Hematopoietic multipotent progenitor cell treated with erythropoietin and hydrocortisone succinate and interleukin-3 and kit ligand, for 8 days (in vitro differentiated cells): ENCODE measurements around the gene KCNJ9.

Experiments used
- DNase-seq: peaks from one replicate; pipeline ENCODE4 v3.0.0-alpha.2; 2015

Gene KCNJ9

GRCh38 chr1:160066829-160067745 lies 14.3 kb upstream of the KCNJ9 start:
- no peak for DNase-seq

GRCh38 chr1:160068225-160068624 lies 13.1 kb upstream of the KCNJ9 start:
- no peak for DNase-seq

GRCh38 chr1:160069460-160070231 lies 11.7 kb upstream of the KCNJ9 start, which contains the start of gene KCNJ10:
TSS of gene KCNJ10 (minus strand) at chr1:160070160. CDS start at chr1:160042532, 27,628 bp downstream.
- DNase-seq = no peak

- DNase-seq = peak; percentile 39
Measured at GRCh38 chr1:160070243-160071163, 10.8 kb upstream of the KCNJ9 start.

GRCh38 chr1:160071289-160071688 lies 10.0 kb upstream of the KCNJ9 start:
- DNase-seq = no peak

GRCh38 chr1:160074865-160075264 lies 6.5 kb upstream of the KCNJ9 start:
- no peak for DNase-seq

- DNase-seq = no peak
Measured at GRCh38 chr1:160075836-160076235, 5.5 kb upstream of the KCNJ9 start.

- no peak for DNase-seq
Measured at GRCh38 chr1:160076295-160076694, 5.0 kb upstream of the KCNJ9 start.

GRCh38 chr1:160077486-160077885 lies 3.9 kb upstream of the KCNJ9 start:
- no peak for DNase-seq

- peak; percentile 75 for DNase-seq
Measured at GRCh38 chr1:160078512-160079195, 2.7 kb upstream of the KCNJ9 start.

- no peak for DNase-seq
Measured at GRCh38 chr1:160079448-160079847, 1.9 kb upstream of the KCNJ9 start.

- DNase-seq = no peak
Measured at GRCh38 chr1:160080381-160081100, 797 bp upstream of the KCNJ9 start.

GRCh38 chr1:160082487-160082886 lies 1.1 kb downstream of the KCNJ9 start:
- DNase-seq = no peak

GRCh38 chr1:160082926-160083325 lies 1.6 kb downstream of the KCNJ9 start:
- DNase-seq = no peak

- peak; percentile 52 for DNase-seq
Measured at GRCh38 chr1:160083968-160084770, 2.8 kb downstream of the KCNJ9 start.

GRCh38 chr1:160084771-160085321 lies 3.5 kb downstream of the KCNJ9 start:
- no peak for DNase-seq

GRCh38 chr1:160085686-160086455 lies 4.5 kb downstream of the KCNJ9 start:
- peak; percentile 83 for DNase-seq

GRCh38 chr1:160086456-160086892 lies 5.1 kb downstream of the KCNJ9 start:
- DNase-seq = no peak

- DNase-seq = no peak
Measured at GRCh38 chr1:160087118-160087662, 5.9 kb downstream of the KCNJ9 start.
